ENCODE results near the gene KIF4A. TPM values are rescaled to one million over a fixed set of nuclear protein-coding genes. Genes with fewer than 3 reads are reported as not detected.
"Not testable (repeated sequence)": the region's sequence is repeated elsewhere in the genome, so short reads cannot be mapped to it uniquely, and the experiment has no call there.

Gene KIF4A
- total RNA-seq, 1 donor from 2014 or later, result 1.0 TPM

DNA sequence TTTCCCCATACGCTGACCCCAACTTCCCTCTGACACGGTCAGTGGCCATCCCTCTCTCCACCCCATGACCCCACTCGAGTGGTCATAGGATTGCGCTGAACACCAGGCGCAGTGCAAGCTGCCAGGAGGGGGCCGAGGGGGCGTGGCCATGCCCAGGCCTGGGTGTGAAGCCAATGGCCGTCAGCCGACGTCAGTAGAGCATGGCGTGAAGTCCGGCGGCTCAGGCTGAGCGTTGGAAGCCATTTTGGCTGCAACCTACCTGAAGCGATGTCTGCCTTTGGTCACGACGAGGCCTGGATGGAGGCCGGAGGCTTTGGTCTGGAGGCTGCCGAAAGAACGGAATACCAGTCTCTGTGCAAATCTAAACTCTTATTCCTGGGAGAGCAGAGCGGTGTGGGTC lies 8.0 kb upstream of the KIF4A start, which contains the start of gene RAB41:
Gene RAB41, plus strand, starts transcription at position 222 of the 400 bp plus-strand sequence. Its CDS starts 46 bp downstream, at position 268.
- no peak for DNase-seq (ENCODE audit: low spot score)

DNA sequence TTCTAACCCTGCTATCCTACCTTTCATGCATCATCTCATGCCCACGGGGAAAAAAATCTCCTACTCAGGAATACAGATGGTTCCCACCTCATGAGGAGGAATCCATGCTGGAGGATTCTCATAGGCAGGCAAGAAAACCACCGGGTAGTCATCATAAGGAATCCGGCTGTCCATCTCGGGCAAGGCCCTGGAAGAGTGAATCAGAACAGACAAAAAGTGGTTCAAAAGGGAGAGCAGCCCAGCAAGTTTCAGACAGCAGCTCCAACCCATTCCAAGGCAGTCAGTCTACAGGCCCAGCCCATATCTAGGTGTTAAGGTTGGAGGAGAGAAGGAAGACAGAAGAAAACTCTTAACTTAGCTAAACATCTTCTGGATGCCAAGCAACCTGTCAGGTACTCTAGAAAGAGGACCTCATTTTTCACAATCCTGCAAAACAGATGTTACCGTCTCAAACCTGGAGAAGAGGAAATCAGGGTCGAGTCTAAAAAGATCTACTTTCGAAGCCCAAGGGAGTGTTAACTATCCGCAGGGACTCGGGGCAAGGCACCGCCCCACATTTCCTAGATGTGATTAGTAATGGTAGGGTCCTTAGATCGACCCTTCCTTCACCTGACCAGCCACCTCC lies 624 bp upstream of the KIF4A start:
- DNase-seq (ENCODE audit: low spot score), result no peak

DNA sequence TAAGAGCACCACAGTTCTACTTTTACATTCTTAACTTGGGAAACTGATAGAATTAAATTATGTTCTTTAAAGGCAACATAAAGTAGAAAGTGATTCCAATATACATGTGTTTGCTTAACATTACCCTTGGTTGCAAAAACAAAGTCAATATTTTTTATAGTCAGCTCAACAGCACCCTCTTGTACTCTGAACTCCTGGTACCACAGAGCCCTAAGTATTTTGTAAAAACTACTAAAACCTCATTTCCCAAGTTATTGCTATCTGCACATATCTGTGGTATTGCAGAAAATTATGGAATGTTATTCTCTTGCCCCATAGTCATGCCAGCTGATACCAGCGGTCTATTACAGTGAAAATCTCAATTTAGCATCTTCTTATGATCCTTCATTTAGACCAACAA lies 2.9 kb downstream of the KIF4A start:
- no peak for DNase-seq (ENCODE audit: low spot score)

DNA sequence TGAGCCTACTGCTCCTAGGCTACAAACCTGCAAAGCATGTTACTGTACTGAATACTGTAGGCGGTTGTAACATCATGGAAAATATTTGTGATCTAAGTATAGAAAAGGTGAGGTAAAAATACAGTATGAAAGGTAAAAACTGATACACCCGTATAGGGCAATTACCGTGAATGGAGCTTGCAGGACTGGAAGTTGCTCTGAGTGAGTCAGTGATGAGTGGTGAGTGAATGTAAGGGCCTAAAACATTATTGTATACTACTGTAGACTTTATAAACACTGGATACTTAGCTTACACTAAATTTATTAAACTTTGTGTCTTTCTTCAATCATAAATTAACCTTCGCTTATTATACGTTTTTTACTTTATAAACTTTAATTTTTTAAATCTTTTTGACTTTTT lies 3.7 kb downstream of the KIF4A start:
- DNase-seq (ENCODE audit: low spot score), result no peak

DNA sequence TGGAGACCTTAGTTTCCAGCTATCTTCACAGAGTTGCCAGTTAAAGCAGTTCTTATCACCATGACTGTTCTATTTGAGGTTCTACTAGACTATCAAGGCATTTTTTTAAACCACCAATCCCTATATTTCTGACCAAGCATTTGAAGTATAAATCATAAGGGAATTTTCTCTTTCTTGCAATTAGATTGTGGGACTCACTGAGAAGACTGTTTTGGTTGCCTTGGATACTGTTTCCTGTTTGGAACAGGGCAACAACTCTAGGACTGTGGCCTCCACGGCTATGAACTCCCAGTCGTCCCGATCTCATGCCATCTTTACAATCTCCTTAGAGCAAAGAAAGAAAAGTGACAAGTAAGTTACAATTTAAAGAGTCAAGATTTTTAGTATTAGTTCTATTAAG lies 11.8 kb downstream of the KIF4A start:
- DNase-seq (ENCODE audit: low spot score), result no peak

DNA sequence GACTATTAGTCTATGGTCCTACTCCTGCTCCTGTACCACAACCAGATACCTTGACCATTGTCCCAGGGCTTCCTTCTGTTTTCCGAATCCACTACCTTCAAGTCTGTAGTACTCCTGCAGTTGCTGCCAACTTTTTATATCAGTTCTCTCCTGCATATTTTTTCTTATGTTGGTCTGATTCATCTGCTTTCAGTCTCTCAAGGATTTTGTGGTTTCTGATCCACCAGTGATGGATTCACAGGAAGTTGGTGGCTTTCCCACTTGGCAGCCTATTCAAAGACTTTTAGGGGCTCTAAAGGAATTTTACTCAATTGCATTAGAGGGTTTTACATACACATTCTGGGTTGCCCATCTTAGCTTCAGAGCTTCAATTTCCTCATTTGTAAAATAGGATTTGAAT lies 23.6 kb downstream of the KIF4A start:
- DNase-seq (ENCODE audit: low spot score), result no peak

DNA sequence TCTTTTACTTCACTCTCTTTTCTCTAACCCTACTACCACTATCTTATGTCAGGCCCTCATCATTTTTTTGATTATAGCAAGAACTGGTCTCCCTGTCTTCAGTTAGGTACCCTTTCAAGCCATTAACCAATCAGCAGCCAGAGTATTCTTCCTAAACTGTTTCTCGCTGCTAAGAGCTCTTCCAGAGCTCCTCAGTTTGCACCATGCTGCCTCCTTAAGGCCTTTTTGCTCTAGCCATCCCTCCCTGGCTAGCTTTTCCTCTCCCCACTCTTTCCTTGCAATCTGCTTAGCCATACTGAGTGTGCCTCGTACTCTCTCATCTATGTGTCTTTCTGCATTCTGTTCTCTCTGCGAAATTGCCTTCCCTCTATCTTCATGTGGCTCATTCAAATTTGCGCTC lies 32.9 kb downstream of the KIF4A start:
- DNase-seq (ENCODE audit: low spot score), result no peak

DNA sequence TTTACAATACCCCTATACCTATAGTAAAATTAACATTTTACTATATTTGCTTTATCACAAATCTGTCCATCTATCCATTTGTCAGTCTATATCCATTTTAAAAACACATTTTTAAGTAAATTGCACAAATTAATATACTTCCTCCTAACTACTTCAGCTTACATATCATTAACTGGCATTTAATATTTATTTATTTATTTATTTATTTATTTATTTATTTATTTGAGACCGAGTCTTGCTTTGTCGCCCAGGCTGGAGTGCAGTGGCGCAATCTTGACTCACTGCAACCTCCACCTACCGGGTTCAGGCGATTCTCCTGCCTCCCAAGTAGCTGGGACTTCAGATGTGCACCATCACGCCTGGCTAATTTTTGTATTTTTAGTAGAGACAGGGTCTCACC lies 33.7 kb downstream of the KIF4A start:
- not testable (repeated sequence) for DNase-seq (ENCODE audit: low spot score)

DNA sequence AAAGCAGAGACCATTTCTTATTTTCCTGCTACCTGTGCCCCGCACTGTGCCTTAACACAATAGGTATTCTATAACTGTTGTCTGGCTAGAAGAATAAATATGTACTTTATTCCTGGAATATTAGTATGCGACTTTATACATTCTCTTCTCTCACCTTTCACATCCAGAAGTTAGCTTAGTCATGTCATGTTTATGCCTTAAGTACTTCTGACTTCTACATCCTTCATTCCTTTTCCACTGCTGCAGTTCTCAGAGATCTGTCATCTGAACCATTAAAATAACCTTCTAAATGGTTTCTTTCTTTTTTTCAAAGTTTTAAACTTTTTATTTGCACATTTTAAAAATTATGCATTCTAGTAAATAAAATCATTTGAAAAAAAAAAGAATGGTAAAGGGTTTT lies 34.4 kb downstream of the KIF4A start:
- no peak for DNase-seq (ENCODE audit: low spot score)

DNA sequence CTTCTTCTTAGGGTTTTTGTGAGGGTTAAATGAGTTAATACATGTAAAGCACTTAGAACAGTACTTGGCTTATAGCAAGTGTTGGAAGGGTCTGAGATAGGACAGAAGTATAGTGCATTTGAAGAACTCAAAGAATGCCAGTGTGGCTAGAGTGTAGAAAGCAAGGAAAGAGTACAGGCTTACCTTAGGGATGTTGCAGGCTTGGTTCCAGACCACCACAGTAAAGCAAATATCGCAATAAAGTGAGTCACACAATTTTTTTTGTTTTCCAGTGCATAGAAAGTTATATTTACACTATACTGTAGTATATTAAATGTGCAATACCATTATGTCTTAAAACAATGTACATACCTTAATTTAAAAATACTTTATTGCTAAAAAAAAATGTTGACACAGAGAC lies 41.3 kb downstream of the KIF4A start:
- DNase-seq (ENCODE audit: low spot score), result no peak

DNA sequence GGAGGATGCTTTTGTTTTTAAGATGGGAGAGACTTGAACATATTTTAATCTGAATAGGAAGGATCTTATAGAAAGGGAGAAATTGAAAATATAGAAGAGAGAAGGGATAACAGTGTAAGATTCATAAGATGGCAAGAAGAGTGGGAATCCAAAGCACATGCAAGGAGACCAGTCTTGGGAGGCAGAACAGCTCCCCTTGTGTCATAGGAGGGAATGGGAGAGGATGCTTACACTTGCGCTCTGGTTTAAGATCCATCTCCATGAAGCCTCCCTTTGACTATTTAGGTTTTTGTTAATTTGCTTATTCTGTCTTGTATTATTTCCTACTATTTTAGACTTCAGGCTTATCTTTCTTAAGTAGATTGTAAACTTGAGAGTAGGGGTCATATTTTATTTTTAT lies 42.7 kb downstream of the KIF4A start:
- DNase-seq (ENCODE audit: low spot score), result no peak

DNA sequence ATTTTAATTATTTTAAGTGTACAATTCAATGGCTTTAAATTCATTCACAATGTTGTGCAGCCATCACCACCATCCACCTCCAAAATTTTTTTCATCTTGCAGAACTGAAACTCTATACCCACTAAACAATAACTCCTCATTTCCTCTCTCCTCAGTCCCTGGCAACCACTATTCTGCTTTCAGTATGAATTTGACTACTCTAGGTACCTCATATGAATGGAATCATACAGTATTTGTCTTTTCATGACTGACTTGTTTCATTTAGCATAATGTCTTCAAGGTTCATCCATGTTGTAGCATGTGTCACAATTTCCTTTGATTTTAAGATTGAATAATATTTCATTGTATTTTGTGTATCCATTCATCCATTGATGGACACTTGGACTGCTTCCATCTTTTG lies 46.9 kb downstream of the KIF4A start:
- no peak for DNase-seq (ENCODE audit: low spot score)

DNA sequence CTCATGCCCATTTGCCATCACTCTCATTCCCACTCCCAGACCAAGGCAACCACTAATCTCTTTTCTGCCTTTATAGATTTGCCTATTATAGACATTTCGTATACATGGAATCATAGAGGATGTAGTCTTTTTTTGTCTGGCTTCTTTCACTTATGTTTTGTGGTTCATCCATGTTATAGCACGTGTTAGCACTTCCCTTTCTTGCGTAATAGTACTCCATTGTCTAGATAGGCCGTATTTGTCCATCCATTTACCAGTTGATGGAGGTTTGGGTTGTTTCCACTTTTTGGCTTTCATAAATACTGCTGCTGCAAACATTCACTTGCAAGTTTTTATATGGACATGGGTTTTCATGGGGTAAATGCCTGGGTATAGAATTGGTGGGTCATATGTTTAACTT lies 48.4 kb downstream of the KIF4A start:
- DNase-seq (ENCODE audit: low spot score), result no peak

DNA sequence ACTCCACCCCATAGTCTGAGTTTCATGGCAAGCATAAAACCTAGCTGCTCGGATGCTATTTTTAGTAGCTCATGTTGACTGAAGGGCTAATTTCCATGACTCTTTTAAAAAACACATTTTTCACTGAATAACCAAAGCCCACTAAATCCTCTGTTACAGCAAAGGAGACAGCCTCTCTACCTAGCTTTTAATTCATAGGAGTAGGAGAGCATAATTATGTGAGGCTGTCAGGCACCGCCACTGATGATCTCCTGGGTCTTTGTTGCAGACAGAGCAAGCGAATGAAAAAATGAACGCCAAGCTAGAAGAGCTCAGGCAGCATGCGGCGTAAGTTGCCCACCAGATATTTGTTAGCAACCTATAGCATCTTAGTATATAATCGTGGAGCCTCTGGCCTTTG lies 53.5 kb downstream of the KIF4A start:
- DNase-seq (ENCODE audit: low spot score), result no peak

DNA sequence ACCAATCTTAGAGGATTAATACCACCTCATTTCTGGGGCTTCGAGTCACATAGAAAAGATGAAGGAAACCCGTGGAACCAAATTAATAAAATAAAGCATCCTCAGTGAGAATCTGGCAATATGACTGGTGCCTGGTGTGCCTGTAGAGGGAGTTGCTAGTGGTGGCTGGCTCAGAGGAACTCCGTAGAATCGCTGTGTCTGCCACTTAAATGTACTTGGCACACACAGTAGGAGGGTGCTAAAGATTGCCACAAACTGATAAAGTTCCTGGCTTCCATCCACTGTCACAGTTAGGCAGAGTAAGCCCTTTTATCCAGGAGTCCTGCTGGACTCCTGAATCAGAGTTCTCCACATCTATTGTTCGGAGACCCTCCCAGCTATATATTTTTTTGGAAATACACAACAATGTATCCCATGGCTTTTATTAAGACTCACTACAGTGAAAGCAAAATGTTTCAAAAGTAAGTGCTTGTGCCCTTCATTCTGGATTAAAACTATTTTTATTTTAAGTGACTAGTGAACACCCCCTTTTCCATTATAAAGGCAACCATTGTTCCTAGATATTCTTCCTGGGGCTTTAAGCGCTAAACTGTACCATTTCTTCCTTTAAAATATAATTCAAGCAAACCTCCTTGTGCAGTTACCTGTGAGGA lies 56.6 kb downstream of the KIF4A start:
- no peak for DNase-seq (ENCODE audit: low spot score)

DNA sequence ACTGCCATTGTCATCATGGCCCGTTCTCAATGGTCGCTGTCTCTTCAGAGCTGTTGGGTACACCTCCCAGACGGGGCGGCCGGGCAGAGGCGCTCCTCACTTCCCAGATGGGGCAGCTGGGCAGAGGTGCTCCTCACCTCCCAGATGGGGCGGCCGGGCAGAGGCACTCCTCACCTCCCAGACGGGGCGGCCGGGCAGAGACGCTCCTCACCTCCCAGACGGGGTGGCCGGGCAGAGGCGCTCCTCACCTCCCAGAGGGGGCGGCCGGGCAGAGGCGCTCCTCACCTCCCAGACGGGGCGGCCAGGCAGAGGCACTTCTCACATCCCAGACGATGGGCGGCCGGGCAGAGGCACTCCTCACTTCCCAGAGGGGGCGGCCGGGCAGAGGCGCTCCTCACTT lies 58.9 kb downstream of the KIF4A start:
- DNase-seq (ENCODE audit: low spot score), result not testable (repeated sequence)

DNA sequence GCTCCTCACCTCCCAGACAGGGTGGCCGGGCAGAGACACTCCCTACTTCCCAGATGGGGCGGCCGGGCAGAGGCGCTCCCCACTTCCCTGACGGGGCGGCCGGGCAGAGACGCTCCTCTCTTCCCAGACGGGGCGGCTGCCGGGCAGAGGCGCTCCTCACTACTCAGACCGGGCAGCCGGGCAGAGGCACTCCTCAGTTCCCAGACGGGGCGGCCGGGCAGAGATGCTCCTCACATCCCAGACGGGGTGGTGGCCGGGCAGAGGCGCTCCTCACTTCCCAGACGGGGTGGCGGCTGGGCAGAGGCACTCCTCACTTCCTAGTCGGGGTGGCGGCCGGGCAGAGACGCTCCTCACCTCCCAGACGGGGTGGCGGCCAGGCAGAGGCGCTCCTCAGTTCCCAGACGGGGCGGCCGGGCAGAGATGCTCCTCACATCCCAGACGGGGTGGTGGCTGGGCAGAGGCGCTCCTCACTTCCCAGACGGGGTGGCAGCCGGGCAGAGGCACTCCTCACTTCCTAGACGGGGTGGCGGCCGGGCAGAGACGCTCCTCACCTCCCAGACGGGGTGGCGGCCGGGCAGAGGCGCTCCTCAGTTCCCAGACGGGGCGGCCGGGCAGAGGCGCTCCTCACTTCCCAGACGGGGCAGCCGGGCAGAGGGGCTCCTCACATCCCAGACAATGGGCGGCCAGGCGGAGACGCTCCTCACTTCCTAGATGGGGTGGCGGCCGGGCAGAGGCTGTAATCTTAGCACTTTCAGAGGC lies 59.6 kb downstream of the KIF4A start:
- not testable (repeated sequence) for DNase-seq (ENCODE audit: low spot score)

DNA sequence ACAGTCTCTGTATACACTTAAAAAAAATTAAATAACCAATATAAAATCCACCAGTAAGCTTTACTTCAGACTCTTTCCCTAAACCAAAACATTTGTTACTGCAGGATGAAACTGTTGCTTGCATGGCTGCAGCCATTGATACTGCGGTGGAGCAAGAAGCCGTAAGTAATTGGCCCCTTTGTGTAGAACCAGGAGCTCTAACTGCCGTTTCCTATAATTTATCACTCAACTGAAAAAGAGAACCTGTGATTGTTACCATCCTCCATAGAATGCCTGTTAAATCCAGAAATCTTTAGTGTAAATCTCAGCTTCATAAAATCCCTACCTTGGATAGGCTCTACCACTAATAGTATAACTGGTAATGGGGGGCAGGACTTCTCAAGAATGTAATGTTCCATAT lies 62.6 kb downstream of the KIF4A start:
- no peak for DNase-seq (ENCODE audit: low spot score)

DNA sequence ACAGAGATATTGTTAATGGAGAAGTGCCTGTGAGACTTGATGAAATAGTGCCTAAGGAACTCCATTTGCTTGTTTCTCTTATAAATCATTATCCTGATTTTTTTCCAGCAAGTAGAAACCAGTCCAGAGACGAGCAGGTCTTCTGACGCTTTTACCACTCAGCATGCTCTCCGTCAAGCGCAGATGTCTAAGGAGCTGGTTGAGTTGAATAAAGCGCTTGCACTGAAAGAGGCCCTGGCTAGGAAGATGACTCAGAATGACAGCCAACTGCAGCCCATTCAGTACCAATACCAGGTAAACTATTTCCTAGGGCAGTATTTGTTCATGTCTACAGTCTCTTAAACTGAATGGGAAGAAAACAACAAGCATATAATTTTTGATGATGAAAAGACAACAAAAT lies 63.6 kb downstream of the KIF4A start:
- DNase-seq (ENCODE audit: low spot score), result no peak

DNA sequence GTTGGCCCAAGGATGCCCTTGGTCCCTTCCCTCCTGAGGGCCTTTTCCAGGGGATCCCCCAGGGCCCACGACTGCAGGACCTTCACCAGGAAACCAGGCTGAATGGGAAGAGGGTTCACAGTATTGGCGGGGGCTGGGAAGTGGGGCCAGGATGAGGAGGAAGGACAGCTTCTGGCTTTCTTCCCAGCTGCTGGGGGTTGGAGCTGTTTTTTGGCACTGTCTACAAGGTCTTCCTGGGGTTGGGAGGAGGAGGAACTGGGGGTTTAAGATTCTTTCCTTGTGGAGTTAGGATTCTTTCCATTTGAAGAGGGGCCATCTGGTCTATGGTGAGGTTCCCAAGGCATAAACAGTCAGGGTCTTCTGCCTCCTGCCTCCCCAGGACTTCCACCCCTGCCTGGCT lies 64.8 kb downstream of the KIF4A start:
- no peak for DNase-seq (ENCODE audit: low spot score)

DNA sequence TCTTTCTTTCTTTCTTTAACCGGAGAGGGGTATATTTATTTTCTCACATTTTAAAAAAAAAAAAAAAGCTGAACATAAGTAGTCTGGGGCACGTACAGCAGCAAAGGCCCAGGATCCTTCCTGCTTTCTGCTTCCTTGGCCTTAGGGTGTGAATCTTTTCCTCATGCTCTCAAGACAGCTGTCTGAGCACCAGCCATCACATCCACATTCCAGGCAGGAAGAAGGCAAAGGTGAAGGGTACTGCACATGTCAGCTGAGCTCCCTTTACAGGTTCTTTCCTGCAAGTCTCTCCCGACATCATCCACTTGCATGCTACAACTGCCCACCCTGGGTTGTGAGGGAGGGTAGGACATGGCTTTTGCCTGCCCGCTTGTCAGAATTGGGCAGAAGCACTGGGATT lies 69.6 kb downstream of the KIF4A start:
- DNase-seq (ENCODE audit: low spot score), result no peak

DNA sequence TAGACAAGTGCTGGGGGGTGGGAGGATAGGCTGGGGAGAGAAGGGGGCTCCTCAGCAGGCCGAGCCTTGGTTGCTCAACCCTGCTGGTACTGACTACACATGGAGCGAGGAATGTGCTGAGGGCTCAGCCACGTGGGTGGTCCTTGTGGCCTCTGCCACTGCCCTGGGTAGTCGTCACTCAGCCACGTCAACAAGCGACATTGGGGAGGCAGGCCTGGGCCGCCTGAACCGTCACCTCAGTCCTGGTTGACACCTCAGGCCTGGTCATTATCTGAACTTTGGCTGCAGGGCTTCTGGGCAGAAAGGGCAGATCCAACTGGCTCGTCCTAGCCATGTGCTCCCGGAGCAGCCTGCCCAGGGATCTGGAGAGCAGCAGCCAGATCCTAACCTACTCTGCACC lies 70.5 kb downstream of the KIF4A start:
- DNase-seq (ENCODE audit: low spot score), result no peak

DNA sequence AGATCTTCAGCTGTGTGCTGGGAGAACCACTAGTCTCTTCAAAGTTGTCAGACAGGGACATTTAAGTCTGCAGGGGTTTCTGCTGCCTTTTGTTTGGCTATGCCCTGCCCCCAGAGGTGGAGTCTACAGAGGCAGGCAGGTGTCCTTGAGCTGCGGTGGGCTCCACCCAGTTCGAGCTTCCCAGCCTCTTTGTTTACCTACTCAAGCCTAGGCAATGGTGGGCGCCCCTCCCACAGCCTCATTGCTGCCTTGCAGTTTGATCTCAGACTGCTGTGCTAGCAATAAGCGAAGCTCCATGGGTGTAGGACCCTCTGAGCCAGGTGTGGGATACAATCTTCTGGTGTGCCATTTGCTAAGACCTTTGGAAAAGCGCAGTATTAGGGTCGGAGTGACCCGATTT lies 78.8 kb downstream of the KIF4A start:
- not testable (repeated sequence) for DNase-seq (ENCODE audit: low spot score)

Data from ureter (tissue), 1 donor.